Measurements from ENCODE around the gene CAPS.
"Not testable (repeated sequence)": the region's sequence is repeated elsewhere in the genome, so short reads cannot be mapped to it uniquely, and the experiment has no call there.

CAPS gene

DNA sequence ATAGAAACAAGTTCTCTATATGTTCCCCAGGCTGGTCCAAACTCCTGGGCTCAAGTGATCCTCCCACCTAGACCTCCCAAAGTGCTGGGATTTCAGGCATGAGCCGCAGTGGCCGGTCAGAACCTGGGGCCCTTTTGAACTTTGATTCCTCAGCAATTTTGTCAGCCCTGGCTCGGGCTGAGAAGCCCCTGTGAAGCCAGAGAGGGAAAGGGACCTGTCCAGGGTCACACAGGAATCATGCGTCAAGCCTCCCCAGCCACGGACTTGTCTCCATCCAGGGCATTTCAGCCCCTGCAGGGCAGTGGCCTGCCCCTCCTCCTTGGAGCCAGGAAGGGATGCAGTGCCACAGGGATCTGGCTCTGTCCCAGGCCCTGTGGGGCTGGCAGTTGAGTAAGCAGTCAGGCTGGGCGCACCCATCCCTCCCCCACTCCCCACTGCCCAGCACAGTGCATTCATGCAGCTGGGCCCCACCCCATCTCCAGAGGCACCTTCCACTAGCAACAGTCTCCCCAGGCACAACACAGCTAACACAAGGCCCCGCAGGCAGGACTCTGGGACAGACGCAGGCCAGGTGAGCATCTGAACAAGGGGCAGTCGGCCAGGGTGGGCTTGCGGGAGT, at the start of gene CAPS:
TSS of gene CAPS (plus strand) at position 516 of the 619 bp plus-strand sequence. CDS start 153 bp downstream, outside the sequence.
- DNase-seq (ENCODE audit: low read depth in 2 of 3, low spot score in 1 of 3) = no peak

- DNase-seq (ENCODE audit: low read depth in 2 of 3, low spot score in 1 of 3) = no peak
These were observed 49.1 kb upstream of the CAPS start for GRCh38 chr19:5864725-5865486.

GRCh38 chr19:5865772-5866171, 48.3 kb upstream of the CAPS start:
- no peak for DNase-seq (ENCODE audit: low read depth in 2 of 3, low spot score in 1 of 3)

DNA sequence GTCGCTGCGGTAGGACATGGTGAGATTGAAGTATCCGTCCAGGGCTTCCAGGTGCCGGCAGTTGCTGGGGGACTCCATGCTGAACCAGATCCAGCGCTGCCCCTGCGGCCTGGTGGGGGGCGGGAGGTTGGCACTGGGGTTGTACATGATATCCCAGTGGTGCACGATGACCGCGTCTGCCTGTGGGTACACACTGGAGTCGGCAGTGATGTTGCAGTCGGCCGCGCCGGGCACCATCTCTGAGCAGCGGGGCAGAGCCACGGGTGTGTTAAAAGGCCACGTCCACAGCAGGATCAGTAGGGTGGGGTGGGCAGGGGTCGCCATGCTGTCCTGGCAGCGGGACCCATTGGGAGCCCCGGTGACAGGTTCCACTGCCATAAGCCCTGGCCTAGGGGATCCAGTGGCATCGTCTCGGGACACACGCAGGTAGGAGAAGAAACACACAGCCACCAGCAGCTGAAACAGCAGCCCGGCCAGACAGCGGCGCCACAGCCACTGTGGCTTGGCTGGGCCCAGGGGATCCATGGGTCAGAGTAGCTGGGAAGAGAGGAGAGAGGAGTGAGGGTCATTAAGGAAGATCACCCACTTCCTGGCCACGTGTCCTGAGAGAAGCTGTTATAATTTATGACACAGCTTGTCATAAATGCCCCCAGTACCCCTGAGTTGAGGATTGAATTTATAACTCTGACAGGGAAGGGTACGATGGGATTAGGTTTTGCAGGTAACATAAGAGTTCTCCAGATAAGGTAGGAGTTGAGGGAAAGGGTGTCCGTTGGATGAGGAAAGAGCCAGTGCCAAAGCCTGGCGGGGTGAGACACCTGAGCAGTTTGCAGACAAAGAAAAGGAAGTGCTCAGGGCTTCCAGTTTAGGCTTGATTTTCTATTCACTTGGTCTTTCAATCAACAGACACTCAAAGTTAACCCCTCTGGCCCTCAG, 46.6 kb upstream of the CAPS start:
- no peak for DNase-seq (ENCODE audit: low read depth in 2 of 3, low spot score in 1 of 3)

- no peak for DNase-seq (ENCODE audit: low read depth in 2 of 3, low spot score in 1 of 3)
These were observed 43.1 kb upstream of the CAPS start for GRCh38 chr19:5870986-5871394.

DNA sequence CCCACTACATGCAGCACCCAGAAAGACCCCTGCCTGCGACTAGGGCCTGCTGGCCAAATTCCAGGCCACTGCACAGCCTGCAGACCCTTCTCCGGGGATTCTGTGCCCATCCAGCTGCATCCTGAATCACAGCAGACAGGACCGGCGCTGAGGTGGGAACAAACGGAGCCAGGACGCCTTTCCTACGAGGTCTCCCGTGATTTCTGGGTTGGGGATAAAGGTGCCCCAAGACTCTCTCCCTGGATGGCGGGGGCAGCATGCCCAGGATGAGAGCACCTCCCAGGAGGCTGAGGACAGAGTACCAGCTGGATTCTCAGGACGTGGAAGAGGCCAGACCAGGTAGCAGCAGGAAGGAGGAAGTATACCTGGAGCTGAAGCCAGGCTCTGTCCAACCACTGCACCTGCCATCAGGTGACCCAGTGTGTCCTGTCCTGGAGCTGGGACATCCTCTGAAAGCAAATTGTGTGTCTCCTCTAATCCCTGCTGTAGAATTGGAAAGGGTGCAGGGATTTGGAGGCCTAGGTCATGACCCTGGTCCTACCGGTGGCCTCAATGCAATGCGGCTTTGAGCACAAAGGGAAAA, 40.3 kb upstream of the CAPS start:
- no peak for DNase-seq (ENCODE audit: low read depth in 2 of 3, low spot score in 1 of 3)

GRCh38 chr19:5874496-5874895, 39.6 kb upstream of the CAPS start:
- DNase-seq (ENCODE audit: low read depth in 2 of 3, low spot score in 1 of 3) = not testable (repeated sequence)

DNA sequence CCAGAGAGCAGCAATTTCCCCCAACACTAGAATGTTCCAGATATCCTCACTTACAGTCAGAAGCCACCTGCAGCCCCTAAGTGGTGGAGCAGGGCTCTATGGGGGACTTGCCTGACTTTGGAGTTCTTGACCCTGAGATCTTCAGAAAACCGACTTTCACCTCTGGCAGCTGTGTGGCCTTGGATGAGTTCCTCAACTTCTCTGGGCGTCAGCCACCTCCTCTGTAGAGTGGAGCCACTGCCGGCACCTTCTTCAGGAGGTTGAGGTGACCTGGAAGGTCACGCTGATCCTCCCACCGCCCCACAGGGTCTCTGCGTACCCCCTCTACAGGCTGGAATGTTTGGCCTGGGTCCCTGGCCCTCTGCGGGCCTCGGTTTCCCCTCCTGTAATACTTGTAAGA, 36.6 kb upstream of the CAPS start:
- no peak for DNase-seq (ENCODE audit: low read depth in 2 of 3, low spot score in 1 of 3)

DNA sequence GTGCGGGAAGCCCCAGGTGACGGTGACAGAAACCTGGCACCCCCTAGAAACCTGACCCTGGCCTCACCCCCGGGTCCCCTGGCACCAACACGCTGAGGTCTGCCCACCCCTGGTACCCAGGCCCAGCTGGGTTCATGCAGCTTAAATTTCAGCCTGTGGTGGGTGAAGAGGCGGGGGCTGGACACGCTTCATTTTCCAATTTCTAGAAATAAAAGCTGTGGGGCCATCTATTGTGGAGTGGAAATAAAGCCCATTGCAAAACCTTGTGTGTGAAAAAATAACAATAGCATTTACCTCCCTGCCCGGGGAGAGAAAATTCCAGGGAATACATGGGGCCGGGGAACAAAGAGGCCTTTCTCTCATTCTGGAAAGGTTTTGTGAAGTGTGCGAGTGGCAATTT, 36.2 kb upstream of the CAPS start:
- DNase-seq (ENCODE audit: low read depth in 2 of 3, low spot score in 1 of 3) = no peak

GRCh38 chr19:5880196-5880595, 33.9 kb upstream of the CAPS start:
- DNase-seq (ENCODE audit: low read depth in 2 of 3, low spot score in 1 of 3) = no peak

- DNase-seq (ENCODE audit: low read depth in 2 of 3, low spot score in 1 of 3) = no peak
These were observed 33.4 kb upstream of the CAPS start for GRCh38 chr19:5880604-5881078.

DNA sequence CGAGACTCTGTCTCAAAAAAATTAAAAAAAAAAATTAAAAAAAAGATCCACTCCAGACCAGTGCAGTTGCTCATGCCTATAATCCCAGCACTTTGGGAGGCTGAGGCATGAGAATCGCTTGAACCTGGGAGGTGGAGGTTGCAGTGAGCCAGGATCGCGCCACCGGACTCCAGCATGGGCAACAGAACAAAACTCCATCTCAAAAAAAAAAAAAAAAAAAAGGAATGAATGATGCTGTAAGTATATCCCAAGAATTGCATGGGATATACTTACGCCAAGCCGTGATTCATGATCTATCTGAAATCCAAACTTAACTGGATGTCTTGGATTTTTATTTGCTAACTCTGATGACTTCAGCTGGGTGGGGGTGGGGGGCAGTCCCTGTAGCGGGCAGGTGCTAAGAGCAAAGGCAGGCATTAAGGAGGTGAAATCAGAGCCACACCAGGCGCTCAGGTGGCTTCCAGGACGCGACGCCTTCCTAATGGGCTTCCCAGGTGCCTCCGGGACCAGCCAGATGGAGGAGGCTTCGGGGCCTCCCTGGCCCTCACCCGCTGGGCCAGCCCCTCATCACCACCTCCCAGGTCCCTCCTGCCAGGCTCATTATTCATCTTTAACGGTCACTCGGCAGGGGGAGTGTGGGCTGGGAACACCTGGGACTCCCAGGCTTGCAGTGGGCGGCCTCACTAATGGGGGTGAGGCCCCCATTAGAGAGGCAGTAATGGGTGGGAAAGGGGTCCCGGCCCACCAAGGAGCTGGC, 32.3 kb upstream of the CAPS start:
- no peak for DNase-seq (ENCODE audit: low read depth in 2 of 3, low spot score in 1 of 3)

DNA sequence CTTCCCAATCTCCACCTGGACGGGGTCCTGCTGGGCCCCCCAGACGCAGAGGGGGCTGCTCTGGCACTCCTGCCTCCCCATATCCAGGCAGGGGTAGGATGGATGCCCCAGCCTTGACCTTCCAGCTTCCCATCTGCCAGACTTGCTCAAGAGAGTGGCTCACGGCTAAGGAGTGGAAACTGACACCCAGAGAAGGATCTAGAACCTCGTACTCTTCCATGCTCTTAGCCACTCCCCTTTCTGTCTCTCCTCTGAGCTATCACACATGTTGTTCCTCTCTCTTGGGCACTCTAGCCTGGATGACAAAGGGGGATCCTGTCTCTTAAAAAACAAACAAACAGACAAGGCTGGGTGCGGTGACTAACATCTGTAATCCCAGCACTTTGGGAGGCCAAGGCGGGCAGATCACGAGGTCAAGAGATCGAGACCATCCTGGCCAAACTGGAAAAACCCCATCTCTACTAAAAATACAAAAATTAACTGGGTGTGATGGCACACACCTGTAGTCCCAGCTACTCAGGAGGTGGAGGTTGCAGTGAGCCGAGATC, 31.6 kb upstream of the CAPS start:
- no peak for DNase-seq (ENCODE audit: low read depth in 2 of 3, low spot score in 1 of 3)

DNA sequence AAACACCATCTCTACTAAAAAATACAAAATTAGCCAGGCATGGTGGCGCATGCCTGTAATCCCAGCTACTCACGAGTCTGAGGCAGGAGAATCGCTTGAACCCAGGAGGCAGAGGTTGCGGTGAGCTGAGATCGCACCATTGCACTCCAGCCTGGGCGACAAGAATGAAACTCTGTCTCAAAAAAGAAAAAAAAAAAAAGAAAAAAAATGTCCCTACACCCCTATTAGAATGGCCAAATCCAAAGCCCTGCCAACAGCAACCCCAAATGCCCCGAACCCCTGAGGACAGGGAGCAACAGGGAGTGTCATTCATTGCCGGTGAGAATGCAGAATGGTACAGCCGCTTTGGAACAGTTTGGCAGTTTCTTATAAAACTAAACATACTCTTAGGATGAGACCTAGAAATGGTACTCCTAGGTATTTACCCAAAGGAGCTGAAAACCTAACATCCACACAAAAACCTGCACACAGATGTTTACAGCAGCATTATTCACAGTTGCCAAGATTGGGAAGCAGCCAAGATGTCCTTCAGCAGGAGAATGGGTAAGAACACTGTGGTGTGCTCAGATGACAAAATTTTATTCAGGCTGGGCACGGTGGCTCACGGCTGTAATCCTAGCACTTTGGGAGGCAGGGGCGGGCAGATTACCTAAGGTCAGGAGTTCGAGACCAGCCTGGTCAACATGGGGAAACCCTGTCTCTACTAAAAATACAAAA, 30.7 kb upstream of the CAPS start:
- not testable (repeated sequence) for DNase-seq (ENCODE audit: low read depth in 2 of 3, low spot score in 1 of 3)

GRCh38 chr19:5884065-5884811, 29.8 kb upstream of the CAPS start:
- DNase-seq (ENCODE audit: low read depth in 2 of 3, low spot score in 1 of 3) = not testable (repeated sequence)

- DNase-seq (ENCODE audit: low read depth in 2 of 3, low spot score in 1 of 3) = no peak
These were observed 24.6 kb upstream of the CAPS start for GRCh38 chr19:5889288-5889971.

- no peak for DNase-seq (ENCODE audit: low read depth in 2 of 3, low spot score in 1 of 3)
These were observed 24.0 kb upstream of the CAPS start for GRCh38 chr19:5890099-5890498.

GRCh38 chr19:5891572-5891937, 22.5 kb upstream of the CAPS start:
- DNase-seq (ENCODE audit: low read depth in 2 of 3, low spot score in 1 of 3) = no peak

Measured in stimulated activated CD4-positive, alpha-beta T cell treated with anti-CD3 and anti-CD28 coated beads, Interleukin-12 subunit alpha, Interleukin-12 subunit beta, amount 100 ng/mL, for 48 hours (primary cell).